ENCODE results near the gene C6orf52. TPM values are rescaled to one million over a fixed set of nuclear protein-coding genes. Genes with fewer than 3 reads are reported as not detected.
"Not testable (repeated sequence)": the region's sequence is repeated elsewhere in the genome, so short reads cannot be mapped to it uniquely, and the experiment has no call there.

The C6orf52 gene
- total and polyA plus RNA-seq, 2 donors = 1.1 to 1.7 TPM

DNA sequence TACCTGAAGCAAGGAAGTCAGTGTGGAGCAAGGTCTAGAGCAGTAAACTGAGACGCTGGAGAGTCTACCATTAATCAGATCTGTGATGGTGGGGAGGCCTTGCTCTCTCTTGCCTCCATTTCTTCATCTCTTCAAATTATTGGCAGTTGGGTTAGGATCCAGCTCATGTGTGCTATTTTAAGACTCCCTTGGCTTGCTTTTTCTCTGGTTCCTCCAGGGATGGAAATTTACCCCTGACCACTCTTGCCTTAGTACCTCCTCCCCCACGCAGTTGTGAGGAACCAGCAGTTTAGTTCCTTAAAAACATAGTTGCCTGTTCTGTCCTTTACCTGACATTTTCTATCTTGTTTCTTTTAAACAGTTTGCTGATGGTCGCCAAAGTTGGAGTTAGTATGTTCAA, 35.8 kb upstream of the C6orf52 start:
- 89% methylated on average over 3 of the region's 3 CpGs for WGBS
- DNase-seq (ENCODE audit: low read depth in 6 of 9, low spot score in 9 of 9) = no peak
- H3K36me3 ChIP-seq (ENCODE audit: control insufficient read depth in 2 of 2, insufficient read depth in 2 of 2, low read length in 1 of 2) = peaks cover 8 to 21% of the 10 kb centered on the region in 2 donors

DNA sequence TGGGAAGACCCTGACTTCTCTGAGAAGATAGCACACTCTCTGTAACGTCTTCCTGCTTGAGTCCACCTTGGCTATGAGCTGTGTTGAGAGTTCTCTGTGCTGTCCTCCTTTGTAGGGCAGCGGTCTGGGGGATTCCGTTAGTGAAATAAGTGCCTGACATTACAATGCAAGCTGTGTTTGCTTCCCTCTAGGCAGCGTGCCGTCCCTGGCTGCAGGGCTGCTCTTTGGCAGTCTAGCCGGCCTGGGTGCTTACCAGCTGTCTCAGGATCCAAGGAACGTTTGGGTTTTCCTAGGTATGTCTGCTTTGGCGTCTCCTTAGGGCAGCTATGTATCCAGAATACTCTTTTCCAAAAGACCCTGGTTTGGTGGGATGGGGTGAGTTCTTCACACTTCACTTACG, 31.3 kb upstream of the C6orf52 start:
- H3K4me3 ChIP-seq (ENCODE audit: low read length in 2 of 2) = no peak overlapping the region
- H3K27ac ChIP-seq (ENCODE audit: low read depth in 1 of 2, low read length in 1 of 2) = no peak overlapping the region
- H3K27me3 ChIP-seq (ENCODE audit: control insufficient read depth in 2 of 2, insufficient read depth in 1 of 2, low read length in 1 of 2) = no peaks in the 10 kb centered on the region
- peaks cover 8 to 20% of the 10 kb centered on the region in 2 donors for H3K36me3 ChIP-seq (ENCODE audit: control insufficient read depth in 2 of 2, insufficient read depth in 2 of 2, low read length in 1 of 2)
- peaks cover 9 to 15% of the 10 kb centered on the region in 2 donors for H3K4me1 ChIP-seq (ENCODE audit: control insufficient read depth in 2 of 2, insufficient read depth in 2 of 2, low read length in 2 of 2)
- 97% methylated on average over 9 of the region's 9 CpGs for WGBS
- H3K9me3 ChIP-seq (ENCODE audit: control insufficient read depth in 2 of 2, insufficient read depth in 1 of 2, low read length in 1 of 2) = no peaks in the 10 kb centered on the region
- no peak for DNase-seq (ENCODE audit: low read depth in 6 of 9, low spot score in 9 of 9)

More for the DNA sequence above, 35.8 kb upstream of the C6orf52 start:
- H3K9me3 ChIP-seq (ENCODE audit: control insufficient read depth in 2 of 2, insufficient read depth in 1 of 2, low read length in 1 of 2) = no peaks in the 10 kb centered on the region
- no peak overlapping the region for H3K4me3 ChIP-seq (ENCODE audit: low read length in 2 of 2)
- no peaks in the 10 kb centered on the region for H3K27me3 ChIP-seq (ENCODE audit: control insufficient read depth in 2 of 2, insufficient read depth in 1 of 2, low read length in 1 of 2)
- no peak overlapping the region for H3K27ac ChIP-seq (ENCODE audit: low read depth in 1 of 2, low read length in 1 of 2)
- peaks cover 0 to 5% of the 10 kb centered on the region in 2 donors for H3K4me1 ChIP-seq (ENCODE audit: control insufficient read depth in 2 of 2, insufficient read depth in 2 of 2, low read length in 2 of 2)

DNA sequence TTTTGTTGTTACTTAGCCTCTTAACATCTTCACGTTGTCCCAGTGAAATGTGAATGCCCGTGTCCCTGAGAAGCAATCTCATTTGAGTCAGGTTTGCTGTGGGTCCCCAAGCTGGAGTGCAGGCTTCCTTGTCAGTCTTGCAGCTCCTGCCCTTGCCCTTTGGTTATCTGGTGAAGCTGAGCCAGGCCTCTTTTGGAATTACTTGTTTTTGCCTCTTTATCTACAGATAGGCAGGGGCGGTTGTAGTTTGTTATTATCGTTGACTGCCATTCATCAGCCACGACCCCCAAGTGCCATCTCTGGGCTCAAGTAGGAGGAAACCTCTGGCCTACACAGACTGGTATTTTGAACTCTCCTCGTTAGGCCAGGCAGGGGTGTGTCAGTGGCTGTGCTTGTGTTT, 30.6 kb upstream of the C6orf52 start:
- whole genome bisulfite sequencing = 97% methylated on average over 6 of the region's 6 CpGs
- H3K27ac ChIP-seq (ENCODE audit: low read depth in 1 of 2, low read length in 1 of 2) = no peak overlapping the region
- no peak for DNase-seq (ENCODE audit: low read depth in 6 of 9, low spot score in 9 of 9)
- H3K4me1 ChIP-seq (ENCODE audit: control insufficient read depth in 2 of 2, insufficient read depth in 2 of 2, low read length in 2 of 2) = peaks cover 9 to 15% of the 10 kb centered on the region in 2 donors
- H3K27me3 ChIP-seq (ENCODE audit: control insufficient read depth in 2 of 2, insufficient read depth in 1 of 2, low read length in 1 of 2) = no peaks in the 10 kb centered on the region
- H3K36me3 ChIP-seq (ENCODE audit: control insufficient read depth in 2 of 2, insufficient read depth in 2 of 2, low read length in 1 of 2) = peaks cover 8 to 14% of the 10 kb centered on the region in 2 donors
- no peak overlapping the region for H3K4me3 ChIP-seq (ENCODE audit: low read length in 2 of 2)
- H3K9me3 ChIP-seq (ENCODE audit: control insufficient read depth in 2 of 2, insufficient read depth in 1 of 2, low read length in 1 of 2) = peaks cover 0 to 3% of the 10 kb centered on the region in 2 donors

DNA sequence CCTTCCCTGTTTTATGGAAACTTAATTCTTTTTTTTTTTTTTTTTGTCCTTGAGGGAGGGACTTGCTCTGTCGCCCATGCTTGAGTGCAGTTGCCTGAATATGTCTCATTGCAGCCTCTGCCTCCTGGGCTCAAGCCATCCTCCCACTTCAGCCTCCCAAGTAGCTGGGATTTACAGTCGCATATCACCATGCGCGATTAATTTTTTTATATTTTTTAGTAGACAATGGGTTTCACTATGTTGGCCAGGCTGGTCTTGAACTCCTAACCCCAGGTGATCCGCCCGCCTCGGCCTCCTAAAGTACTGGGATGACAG, 29.1 kb upstream of the C6orf52 start:
- Histone ChIP-seq H3K36me3 (ENCODE audit: control insufficient read depth in 2 of 2, insufficient read depth in 2 of 2, low read length in 1 of 2) (peaks cover 8 to 13% of the 10 kb centered on the region in 2 donors), H3K9me3 (ENCODE audit: control insufficient read depth in 2 of 2, insufficient read depth in 1 of 2, low read length in 1 of 2) (peaks cover 0 to 3% of the 10 kb centered on the region in 2 donors), H3K4me3 (ENCODE audit: low read length in 2 of 2) (peak overlapping the region; percentile 59 to 74), H3K27me3 (ENCODE audit: control insufficient read depth in 2 of 2, insufficient read depth in 1 of 2, low read length in 1 of 2) (no peaks in the 10 kb centered on the region), H3K4me1 (ENCODE audit: control insufficient read depth in 2 of 2, insufficient read depth in 2 of 2, low read length in 2 of 2) (peaks cover 9 to 15% of the 10 kb centered on the region in 2 donors), H3K27ac (ENCODE audit: low read depth in 1 of 2, low read length in 1 of 2) (peak overlapping the region; percentile 80 to 86)
- no peak for DNase-seq (ENCODE audit: low read depth in 6 of 9, low spot score in 9 of 9)
- 61% methylated on average over 7 of the region's 7 CpGs for WGBS

DNA sequence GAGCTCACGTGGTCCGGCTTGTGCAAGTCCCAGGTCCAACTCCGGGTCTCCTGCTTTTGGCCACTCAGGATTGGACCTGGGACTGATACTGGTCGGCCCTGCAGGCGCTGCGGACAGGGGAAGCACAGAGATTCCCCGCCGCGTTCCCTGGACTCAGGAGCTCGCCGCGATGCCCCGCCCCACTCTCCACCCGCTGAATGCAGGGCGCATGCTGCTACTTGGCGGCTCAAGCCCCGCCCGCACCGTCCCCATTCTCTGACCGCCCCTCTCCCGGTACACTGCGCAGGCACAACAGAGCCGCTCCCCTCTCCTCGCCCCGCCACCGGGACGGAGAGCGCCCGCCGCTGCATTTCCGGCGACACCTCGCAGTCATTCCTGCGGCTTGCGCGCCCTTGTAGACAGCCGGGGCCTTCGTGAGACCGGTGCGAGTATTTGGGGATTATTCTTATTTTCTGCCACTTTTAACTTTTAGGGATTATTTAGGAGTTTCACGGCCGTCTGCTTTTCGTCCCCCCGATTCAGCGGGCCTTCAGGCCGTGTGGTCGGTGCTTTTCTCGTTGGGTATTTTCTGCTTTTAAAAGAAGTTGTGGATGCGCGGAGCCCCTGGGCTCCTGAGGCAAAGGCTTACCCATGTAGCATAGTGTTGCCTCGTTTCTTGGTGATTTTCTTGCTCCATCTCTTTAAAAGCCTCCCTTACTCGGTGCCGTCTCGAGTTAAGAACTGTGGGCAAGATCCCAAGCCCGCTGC, 28.6 kb upstream of the C6orf52 start, which contains the start of gene TMEM14C:
Gene TMEM14C, plus strand, starts transcription at position 251 of the 747 bp plus-strand sequence. CDS start 1,544 bp downstream, outside the sequence.
- peak within 1 kb of the TSS; percentile 80 to 86 for H3K27ac ChIP-seq (ENCODE audit: low read depth in 1 of 2, low read length in 1 of 2)
- peak within 1 kb of the TSS; percentile 59 to 74 for H3K4me3 ChIP-seq (ENCODE audit: low read length in 2 of 2)
- H3K4me1 ChIP-seq (ENCODE audit: control insufficient read depth in 2 of 2, insufficient read depth in 2 of 2, low read length in 2 of 2) = peaks cover 9 to 15% of the 10 kb centered on the region in 2 donors
- H3K9me3 ChIP-seq (ENCODE audit: control insufficient read depth in 2 of 2, insufficient read depth in 1 of 2, low read length in 1 of 2) = peaks cover 0 to 3% of the 10 kb centered on the region in 2 donors
- peaks cover 5 to 10% of the 10 kb centered on the region in 2 donors for H3K36me3 ChIP-seq (ENCODE audit: control insufficient read depth in 2 of 2, insufficient read depth in 2 of 2, low read length in 1 of 2)
- WGBS = under 1% methylated on average over 55 of the region's 55 CpGs
- no peaks in the 10 kb centered on the region for H3K27me3 ChIP-seq (ENCODE audit: control insufficient read depth in 2 of 2, insufficient read depth in 1 of 2, low read length in 1 of 2)
- DNase-seq (ENCODE audit: low read depth in 6 of 9, low spot score in 9 of 9) = peak in 8 of 9 donors; percentile 43 to 86 (median 72)

DNA sequence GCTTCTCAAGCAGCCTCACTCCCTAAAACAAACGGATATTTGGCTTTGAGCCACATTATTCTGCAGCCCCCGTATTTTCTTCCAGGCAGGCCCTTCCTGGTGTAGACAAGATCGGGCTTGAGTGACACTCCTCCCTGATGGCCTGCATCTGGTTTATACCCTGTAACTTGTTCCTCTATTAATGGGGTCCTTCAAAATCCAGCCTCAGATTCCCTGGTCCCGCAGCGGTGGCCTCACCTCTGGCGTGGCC, 28.1 kb upstream of the C6orf52 start:
- H3K36me3 ChIP-seq (ENCODE audit: control insufficient read depth in 2 of 2, insufficient read depth in 2 of 2, low read length in 1 of 2) = peaks cover 3 to 10% of the 10 kb centered on the region in 2 donors
- peaks cover 9 to 15% of the 10 kb centered on the region in 2 donors for H3K4me1 ChIP-seq (ENCODE audit: control insufficient read depth in 2 of 2, insufficient read depth in 2 of 2, low read length in 2 of 2)
- H3K27me3 ChIP-seq (ENCODE audit: control insufficient read depth in 2 of 2, insufficient read depth in 1 of 2, low read length in 1 of 2) = no peaks in the 10 kb centered on the region
- no peak for DNase-seq (ENCODE audit: low read depth in 6 of 9, low spot score in 9 of 9)
- peaks cover 0 to 3% of the 10 kb centered on the region in 2 donors for H3K9me3 ChIP-seq (ENCODE audit: control insufficient read depth in 2 of 2, insufficient read depth in 1 of 2, low read length in 1 of 2)
- H3K4me3 ChIP-seq (ENCODE audit: low read length in 2 of 2) = peak overlapping the region; percentile 59 to 74
- peak overlapping the region; percentile 80 to 86 for H3K27ac ChIP-seq (ENCODE audit: low read depth in 1 of 2, low read length in 1 of 2)
- 4% methylated on average over 6 of the region's 6 CpGs for WGBS

DNA sequence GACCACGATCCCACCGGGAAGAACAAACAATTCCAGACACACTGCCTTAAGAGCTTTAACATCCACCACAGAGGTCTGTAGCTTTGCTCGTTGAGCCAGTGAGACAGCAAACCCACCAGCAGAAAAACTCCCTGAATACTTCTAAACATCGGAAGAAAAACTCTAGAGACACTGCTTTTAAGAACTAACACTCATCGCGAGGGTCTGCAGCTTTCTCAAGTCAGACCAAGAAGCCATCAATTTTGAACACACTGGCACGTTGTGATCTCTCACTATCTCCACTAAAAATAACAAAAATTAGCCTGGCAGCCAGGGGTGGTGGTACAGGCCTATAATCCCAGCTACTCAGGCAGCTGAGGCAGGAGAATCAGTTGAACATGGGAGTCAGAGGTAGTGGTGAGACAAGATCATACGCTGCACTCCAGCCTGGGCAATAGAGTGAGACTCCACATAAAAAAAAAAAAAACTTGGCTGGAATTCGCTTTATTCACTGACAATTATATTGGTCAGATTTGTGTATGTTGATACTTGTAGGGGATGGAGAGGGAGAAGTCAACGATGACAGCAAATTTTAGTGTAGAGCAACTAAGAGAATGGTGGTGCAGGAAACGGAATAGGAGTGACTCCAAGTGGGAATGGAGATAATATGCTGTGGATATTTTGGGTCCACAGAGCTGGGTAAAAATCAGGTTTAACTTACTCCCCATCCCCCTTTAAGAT, 27.6 kb upstream of the C6orf52 start:
- Histone ChIP-seq H3K27me3 (ENCODE audit: control insufficient read depth in 2 of 2, insufficient read depth in 1 of 2, low read length in 1 of 2) (no peaks in the 10 kb centered on the region), H3K4me1 (ENCODE audit: control insufficient read depth in 2 of 2, insufficient read depth in 2 of 2, low read length in 2 of 2) (peaks cover 9 to 15% of the 10 kb centered on the region in 2 donors), H3K4me3 (ENCODE audit: low read length in 2 of 2) (peak overlapping the region; percentile 59 to 74), H3K9me3 (ENCODE audit: control insufficient read depth in 2 of 2, insufficient read depth in 1 of 2, low read length in 1 of 2) (peaks cover 0 to 3% of the 10 kb centered on the region in 2 donors), H3K27ac (ENCODE audit: low read depth in 1 of 2, low read length in 1 of 2) (peak overlapping the region; percentile 80 to 86), H3K36me3 (ENCODE audit: control insufficient read depth in 2 of 2, insufficient read depth in 2 of 2, low read length in 1 of 2) (peaks cover 3 to 6% of the 10 kb centered on the region in 2 donors)
- DNase-seq (ENCODE audit: low read depth in 6 of 9, low spot score in 9 of 9) = no peak
- WGBS = 92% methylated on average over 11 of the region's 11 CpGs

DNA sequence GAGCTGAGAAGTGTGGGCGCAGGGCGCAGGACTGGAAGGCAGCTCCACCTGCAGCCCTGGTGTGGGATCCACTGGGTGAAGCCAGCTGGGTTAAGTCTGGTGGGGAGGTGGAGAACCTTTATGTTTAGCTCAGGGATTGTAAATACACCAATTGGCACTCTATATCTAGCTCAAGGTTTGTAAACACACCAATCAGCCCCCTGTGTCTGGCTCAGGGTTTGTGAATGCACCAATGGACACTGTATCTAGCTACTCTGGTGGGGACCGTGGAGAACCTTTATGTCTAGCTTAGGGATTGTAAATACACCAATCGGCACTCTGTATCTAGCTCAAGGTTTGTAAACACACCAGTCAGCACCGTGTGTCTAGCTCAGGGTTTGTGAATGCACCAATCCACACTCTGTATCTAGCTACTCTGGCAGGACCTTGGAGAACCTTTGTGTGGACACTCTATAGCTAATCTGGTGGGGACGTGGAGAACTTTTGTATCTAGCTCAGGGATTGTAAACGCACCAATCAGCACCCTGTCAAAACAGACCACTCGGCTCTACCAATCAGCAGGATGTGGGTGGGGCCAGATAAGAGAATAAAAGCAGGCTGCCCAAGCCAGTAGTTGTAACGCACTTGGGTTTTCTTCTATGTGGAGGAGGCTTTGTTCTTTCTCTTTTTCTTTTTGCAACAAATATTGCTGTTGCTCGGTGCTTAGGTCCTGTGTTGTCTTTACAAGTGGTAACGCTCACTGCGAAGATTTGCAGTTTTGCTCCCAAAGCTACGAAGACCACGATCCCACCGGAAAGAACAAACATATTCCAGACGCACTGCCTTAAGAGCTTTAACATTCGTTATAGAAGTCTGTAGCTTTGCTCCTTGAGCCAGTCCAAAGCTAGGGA, 26.8 kb upstream of the C6orf52 start:
- 90% methylated on average over 17 of the region's 17 CpGs for WGBS
- not testable (repeated sequence) for H3K36me3 ChIP-seq (ENCODE audit: control insufficient read depth in 2 of 2, insufficient read depth in 2 of 2, low read length in 1 of 2); H3K27me3 ChIP-seq (ENCODE audit: control insufficient read depth in 2 of 2, insufficient read depth in 1 of 2, low read length in 1 of 2); DNase-seq (ENCODE audit: low read depth in 6 of 9, low spot score in 9 of 9); H3K9me3 ChIP-seq (ENCODE audit: control insufficient read depth in 2 of 2, insufficient read depth in 1 of 2, low read length in 1 of 2)
- Histone ChIP-seq H3K4me3 (ENCODE audit: low read length in 2 of 2) (peak overlapping the region; percentile 53 to 59), H3K4me1 (ENCODE audit: control insufficient read depth in 2 of 2, insufficient read depth in 2 of 2, low read length in 2 of 2) (peaks cover 9 to 15% of the 10 kb centered on the region in 2 donors), H3K27ac (ENCODE audit: low read depth in 1 of 2, low read length in 1 of 2) (peak overlapping the region; percentile 79 to 81)

Data from thymus (tissue), 11 donors.